ENCODE measurements around the gene EXD3.

Gene EXD3

DNA sequence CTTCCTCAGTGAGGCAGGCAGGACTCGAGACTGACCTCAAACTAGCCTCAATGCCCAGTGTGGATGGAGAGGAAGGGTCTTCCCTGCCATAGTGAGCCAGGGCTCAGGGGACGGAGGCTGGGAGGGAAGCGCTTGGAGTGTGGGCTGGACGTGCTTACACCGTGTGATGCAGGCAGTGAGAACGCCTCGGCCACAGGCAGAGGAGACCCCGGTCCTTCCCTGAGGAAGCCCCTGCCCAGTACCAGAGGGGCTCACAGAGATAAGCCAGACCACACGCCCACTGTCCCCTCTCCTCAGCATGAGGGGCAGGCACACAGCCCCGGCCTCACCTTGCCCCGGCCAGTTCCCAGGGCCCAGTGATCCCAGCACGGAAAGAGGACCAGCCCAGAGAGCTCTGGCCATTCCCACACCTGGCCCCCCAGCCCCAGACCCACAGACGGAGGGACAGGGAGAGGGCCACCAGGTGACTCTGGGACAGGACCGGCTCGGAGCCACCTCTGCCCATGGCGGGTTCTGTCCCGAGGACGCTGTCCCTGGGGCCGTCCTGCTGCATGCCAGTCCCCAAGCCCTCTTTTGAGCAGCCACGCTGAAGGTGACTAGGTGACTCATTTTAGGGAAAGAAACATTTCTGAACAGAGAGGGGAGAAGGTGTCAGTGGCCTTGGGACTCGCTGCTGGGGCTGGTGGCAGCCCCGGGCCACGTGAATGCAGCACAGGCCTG is 42.2 kb upstream of the EXD3 start:
- TF ChIP-seq, protein P1, sequence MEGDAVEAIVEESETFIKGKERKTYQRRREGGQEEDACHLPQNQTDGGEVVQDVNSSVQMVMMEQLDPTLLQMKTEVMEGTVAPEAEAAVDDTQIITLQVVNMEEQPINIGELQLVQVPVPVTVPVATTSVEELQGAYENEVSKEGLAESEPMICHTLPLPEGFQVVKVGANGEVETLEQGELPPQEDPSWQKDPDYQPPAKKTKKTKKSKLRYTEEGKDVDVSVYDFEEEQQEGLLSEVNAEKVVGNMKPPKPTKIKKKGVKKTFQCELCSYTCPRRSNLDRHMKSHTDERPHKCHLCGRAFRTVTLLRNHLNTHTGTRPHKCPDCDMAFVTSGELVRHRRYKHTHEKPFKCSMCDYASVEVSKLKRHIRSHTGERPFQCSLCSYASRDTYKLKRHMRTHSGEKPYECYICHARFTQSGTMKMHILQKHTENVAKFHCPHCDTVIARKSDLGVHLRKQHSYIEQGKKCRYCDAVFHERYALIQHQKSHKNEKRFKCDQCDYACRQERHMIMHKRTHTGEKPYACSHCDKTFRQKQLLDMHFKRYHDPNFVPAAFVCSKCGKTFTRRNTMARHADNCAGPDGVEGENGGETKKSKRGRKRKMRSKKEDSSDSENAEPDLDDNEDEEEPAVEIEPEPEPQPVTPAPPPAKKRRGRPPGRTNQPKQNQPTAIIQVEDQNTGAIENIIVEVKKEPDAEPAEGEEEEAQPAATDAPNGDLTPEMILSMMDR (IDR thresholded peaks at IDR 0.05; ENCODE audit: low read depth, low read length) = no peak
- no peak overlapping the region for H3K4me3 ChIP-seq (ENCODE audit: low read depth, low read length)

GRCh38 chr9:137464291-137464999 is 41.5 kb upstream of the EXD3 start:
- H3K4me3 ChIP-seq (ENCODE audit: low read depth, low read length) = no peak overlapping the region
- TF ChIP-seq, protein P1 (IDR thresholded peaks at IDR 0.05; ENCODE audit: low read depth, low read length) = no peak

GRCh38 chr9:137463931-137464290 is 40.9 kb upstream of the EXD3 start:
- no peak overlapping the region for H3K4me3 ChIP-seq (ENCODE audit: low read depth, low read length)
- TF ChIP-seq, protein P1 (IDR thresholded peaks at IDR 0.05; ENCODE audit: low read depth, low read length) = no peak

- no peak overlapping the region for H3K4me3 ChIP-seq (ENCODE audit: low read depth, low read length)
- TF ChIP-seq, protein P1 (IDR thresholded peaks at IDR 0.05; ENCODE audit: low read depth, low read length) = no peak
These were observed 40.3 kb upstream of the EXD3 start for GRCh38 chr9:137462986-137463930.

- no peak overlapping the region for H3K4me3 ChIP-seq (ENCODE audit: low read depth, low read length)
These were observed 39.5 kb upstream of the EXD3 start for GRCh38 chr9:137462396-137462985.

GRCh38 chr9:137461663-137462395 is 38.9 kb upstream of the EXD3 start:
- TF ChIP-seq, protein P1 (IDR thresholded peaks at IDR 0.05; ENCODE audit: low read depth, low read length) = no peak
- no peak overlapping the region for H3K4me3 ChIP-seq (ENCODE audit: low read depth, low read length)

More at GRCh38 chr9:137462396-137462985, 39.5 kb upstream of the EXD3 start:
- TF ChIP-seq, protein P1 (IDR thresholded peaks at IDR 0.05; ENCODE audit: low read depth, low read length) = no peak

Measured in WI38 (cell line).